ENCODE results near the gene TAX1BP1.
"Not testable (repeated sequence)": the region's sequence is repeated elsewhere in the genome, so short reads cannot be mapped to it uniquely, and the experiment has no call there.

- not testable (repeated sequence) for TF ChIP-seq EZH2 (IDR thresholded peaks at IDR 0.05; ENCODE audit: insufficient read depth, poor library complexity, severe bottlenecking); EZH2phosphoT487 (IDR thresholded peaks at IDR 0.05; ENCODE audit: insufficient read depth, low read depth)
Measured at GRCh38 chr7:27856703-27857485, 116.9 kb downstream of the TAX1BP1 start.

Data from GM23248 (cell line).